GM04503 (cell line): ENCODE measurements around the gene ZNF653.

ENCODE experiments used
- DNase-seq: peaks from one replicate; pipeline ENCODE4 v3.0.0-alpha.2; 2012; ENCODE audit warnings: low read depth

Gene ZNF653

DNA sequence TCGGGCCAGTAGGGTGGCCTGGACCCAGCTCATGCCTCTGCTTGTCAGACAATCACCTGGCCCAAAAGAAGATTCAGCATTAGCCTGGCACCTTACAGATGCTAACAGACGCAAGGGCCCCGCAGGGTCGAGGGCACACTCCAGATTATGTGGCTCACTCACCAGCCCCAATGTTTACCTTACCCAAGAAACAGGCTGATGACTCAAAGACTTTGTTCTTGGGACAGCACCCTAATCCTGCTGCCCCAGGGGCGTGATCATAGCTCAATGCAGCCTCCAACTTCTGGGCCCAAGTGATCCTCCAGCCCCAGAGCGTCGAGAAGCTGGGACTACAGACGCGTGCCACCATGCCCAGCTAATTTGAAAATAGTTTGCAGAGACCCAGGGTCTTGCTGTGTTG lies 13.5 kb upstream of the ZNF653 start:
- no peak for DNase-seq

DNA sequence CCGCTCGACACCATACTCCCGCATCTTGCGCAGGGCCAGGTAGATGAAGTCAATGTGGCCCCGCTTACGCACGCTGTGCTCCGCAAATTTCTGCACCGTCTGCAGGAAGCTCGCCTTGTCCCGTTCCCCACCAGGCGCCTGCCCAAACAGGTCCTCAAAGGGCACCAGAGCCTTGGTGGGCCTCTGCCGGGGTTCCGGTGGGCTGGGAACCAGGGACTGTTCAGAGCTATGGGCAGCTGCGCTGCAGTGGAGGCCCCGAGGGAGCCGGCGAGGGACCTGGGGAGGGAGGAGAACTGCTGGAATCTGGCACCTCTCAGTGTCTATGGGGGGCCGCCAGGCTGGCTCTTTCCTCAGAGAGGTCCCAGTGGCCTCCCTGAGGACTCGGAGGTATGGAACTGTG lies 8.3 kb upstream of the ZNF653 start:
- DNase-seq, result no peak

DNA sequence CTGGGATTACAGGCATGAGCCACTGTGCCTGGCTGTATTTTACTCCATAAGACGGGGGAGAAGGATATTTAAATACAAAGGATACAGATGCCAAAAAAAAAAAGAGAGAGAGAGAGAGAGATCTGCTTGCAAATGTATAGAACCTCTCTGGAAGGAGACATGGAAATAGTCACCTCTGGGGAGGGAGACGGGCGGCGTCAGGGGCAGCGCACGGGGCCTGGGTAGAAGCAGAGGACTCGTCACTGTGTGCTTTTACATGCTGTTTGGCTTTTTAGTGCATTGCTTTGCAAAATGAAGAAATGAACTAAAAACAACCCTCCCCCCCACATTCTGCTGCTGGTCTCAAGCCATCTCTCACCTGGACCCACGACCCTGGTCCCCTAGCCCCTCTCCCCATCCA lies 4.8 kb upstream of the ZNF653 start:
- no peak for DNase-seq

DNA sequence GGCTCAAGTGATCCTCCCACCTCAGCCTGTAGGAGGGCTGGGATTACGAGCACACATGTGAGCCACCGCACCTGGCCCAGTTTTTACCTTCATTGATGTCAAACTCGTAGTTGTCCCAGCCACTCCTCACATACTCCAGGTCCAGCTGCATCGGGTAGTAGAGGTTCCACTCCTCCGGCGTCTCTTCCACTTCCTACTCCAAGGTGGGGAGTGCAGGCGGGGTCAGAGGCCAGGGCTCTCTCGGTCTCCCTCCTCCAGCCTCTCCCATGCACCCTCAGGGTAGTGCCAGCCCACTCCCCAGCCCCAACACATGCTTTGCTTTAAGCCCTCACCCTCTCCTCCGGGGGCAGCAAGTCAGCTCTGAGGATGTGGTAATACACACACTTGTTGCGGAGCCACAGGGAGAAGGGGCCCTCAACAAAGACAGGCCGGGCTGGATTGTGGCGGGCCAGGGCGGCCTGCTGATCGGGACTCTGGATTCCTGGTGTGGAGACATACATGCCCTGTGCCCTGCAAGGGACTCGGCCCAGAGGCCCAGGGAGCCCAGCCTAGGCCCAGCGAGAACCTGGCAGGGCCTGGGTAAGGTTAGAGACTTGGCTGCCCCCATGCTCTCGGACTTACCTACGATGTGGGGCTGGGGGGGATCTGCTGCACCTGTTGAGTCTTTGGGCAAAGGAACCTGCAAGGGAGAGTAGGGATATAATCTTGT lies 1.9 kb upstream of the ZNF653 start:
- no peak for DNase-seq

DNA sequence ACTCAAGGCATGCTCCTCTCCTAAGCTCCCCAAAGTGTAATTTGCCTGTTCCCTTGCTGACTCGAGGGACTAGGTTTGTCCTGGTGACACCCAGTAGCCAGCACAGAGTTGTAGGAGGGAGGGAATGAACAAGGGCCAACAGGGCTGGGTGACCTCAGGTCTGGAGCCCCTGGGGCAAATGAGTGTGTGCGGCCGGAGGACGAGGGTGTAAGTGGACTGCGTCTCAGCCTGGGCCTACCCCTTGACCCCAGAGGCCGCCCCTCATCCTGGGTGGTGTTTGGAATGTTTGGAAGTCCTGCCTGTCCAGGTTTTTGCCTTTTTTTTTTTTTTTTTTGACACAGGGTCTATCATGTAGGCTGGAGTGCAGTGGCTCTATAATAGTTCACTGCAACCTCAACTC lies 1.3 kb upstream of the ZNF653 start:
- DNase-seq, result no peak

DNA sequence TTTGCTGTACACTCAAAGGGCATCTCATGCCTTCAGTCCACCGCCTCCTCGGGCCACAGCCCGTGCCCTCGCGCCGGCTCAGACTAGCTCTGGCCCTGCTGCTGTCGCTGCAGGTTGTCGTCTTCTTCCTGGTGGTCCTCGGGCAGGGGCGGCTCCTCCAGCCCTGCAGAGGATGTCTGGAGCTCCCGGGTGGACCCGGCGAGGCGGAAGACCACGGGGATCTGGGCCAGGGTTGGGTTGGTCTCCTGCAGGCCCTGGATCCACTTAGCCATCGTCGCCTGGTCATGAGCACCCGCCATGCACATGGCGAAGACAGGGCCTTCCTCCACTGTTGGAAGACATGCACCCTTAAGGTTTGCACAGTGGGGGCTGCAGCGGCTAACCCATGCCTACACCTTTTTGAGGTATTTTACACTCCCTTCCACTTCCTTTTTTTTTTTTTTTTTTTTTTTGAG lies 489 bp upstream of the ZNF653 start:
- DNase-seq, result no peak

DNA sequence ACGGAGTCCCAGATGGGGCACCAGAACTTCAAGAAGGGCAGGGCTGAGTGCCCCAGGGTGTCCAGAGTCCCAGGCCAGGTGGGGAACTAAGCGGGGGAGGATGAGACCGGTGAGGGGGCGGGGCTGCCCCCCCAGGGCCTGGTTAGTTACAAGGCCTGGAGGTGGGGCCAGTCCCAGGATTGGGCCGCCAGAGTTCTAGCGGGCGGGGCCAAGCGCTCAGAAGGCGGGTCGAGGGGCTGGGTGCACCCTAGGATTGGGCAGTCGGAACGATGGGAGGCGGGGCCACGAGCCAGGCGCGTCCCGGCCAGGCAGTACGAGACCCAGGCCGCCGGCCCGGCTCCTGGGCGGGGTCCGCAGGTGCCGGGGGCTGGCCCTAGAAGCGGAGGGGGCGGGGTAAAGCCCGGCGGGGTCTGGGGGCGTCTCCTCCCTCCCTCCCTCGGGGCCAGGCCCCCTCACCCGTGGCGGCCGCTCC lies 571 bp downstream of the ZNF653 start:
- peak; percentile 65 for DNase-seq

DNA sequence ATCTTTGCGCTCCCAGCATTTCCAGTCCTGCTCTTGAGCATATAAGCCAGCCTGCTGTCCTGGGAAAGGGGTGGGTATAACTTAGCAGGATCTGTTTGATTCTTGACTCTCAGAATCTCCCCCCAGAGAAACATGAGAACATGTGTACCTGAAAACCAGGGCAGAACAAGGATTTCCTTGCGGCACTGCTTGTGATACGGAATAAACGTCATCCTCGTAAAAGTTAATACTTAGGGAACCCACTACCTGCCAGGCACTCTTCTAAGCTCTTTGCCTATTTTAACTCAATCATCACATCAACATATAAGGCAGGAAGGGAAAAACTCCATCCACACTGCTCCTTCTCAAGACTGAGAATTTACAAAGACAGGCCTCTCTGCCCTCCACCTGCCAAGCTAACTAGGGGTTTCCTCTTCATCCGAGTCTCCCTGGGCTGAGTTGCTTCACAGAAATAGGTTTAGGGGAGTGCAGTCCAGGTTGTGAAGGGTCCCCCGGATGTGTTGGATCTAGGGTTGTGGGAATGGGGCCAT lies 1.1 kb downstream of the ZNF653 start:
- no peak for DNase-seq

DNA sequence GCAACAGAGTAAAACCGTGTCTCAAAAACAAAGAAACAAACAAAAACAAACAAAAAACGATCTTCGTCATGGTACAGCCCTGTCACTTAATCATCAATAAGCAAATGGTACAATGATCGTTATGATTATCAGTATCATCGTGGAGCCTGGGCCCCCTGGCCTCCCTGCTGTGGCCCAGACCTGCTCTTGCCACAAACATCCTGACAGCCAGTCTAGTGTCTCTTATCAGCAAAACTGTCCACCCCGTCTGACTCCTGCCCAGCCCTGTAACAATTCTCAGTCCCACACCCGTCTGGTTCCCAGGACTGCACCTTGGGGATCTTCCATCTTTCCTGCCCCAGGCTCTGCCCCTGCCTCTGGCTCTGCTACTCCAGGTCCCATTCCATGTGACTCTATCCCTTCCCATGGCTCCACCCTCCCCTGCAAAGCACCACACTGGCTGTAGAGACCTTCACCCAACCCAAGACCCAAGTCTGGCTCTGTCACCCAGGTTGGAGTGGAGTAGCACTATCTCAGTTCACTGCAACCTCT lies 5.7 kb downstream of the ZNF653 start:
- DNase-seq, result no peak

DNA sequence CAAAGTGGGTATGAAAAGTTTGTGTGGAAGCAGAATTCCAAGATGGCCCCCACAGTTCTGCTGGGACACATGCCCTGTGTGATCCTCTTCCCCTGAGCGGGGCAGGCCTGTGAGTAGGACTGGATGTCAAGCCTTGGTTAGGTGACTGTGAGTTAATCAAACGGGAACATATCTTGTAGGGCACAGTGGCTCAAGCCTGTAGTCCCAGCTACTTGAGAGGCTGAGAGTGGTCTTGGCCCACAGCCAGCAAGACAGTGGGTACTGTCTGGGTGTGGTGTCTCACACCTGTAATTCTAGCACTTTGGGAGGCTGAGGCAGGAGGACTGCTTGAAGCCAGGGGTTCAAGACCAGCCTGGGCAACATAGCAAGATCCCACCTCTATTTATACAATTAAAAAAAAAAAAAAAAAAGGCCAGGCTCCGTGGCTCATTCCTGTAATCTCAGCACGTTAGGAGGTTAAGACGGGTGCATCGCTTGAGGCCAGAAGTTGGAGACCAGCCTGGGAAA lies 6.4 kb downstream of the ZNF653 start:
- no peak for DNase-seq

DNA sequence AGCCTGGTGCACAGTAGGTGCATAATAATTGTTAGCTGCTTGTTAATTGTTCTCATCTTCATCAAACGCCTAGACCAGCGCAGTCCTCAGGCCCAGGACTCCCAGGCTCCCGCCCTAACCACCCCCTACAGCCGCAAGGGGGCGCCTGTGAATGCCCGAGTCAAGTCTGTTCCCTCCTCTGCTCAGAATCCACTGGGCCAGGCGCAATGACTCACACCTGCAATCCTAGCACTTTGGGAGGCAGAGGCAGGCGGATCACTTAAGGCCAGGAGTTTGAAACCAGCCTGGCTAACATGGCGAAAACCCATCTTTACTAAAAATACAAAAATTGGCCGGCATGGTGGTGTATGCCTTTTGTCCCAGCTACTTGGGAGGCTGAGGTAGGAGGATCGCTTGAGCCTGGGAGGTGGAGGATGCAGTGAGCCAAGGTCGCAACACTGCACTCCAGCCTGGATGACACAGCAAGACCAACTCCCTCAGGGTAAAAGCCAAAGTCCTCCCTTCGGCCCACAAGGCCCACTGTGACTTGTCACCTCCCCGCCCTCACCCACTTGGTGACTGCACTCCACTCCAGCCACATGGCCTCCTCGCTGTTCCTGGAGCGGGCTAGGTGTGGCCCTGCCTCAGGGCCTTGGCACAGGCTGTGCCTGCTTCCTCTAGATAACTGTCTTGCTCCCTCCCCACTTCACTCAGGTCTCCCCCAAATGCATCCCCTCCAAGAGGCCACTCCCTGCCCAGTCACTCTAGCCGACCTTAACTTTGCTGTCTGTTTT lies 9.1 kb downstream of the ZNF653 start:
- DNase-seq, result peak; percentile 25

DNA sequence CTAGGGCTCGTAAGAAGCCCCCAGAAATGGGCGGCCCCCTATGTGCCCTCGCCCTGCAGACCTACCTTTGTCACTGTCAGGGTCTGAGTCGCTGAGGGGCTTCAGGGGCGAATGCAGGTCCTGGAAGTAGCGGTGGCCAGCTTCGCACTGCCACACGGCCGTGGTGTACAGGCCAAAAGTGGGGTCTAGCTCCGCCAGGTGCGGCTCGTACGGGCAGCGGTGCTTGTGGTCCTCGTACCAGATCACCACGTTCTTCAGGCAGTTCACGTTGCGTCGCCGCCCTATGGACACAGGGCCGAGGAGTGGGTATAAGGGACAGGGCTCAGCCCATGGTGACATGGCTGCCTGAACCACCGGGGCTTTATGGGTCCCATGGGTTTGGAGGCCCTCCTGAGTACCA lies 9.8 kb downstream of the ZNF653 start:
- DNase-seq, result no peak

DNA sequence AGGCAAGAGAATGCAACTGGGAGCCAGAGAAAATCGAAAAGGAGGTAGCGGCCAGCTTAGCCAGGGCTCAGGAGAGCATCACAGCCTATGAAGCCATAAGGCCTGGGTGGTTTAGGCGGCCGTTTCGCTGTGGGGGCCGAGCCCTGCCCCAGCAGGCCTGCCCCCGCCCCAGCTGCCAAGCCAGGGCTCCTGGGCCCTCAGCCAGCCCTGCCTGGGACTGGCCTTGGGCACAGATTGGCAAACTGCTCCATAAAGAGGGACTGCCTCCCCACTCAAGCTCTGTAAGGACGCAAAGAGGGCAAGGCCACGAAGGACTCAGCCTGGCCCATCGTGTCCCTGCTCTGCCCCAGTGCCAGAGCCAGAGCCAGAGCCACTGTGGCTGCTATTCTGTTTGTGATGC lies 10.2 kb downstream of the ZNF653 start:
- DNase-seq, result no peak

DNA sequence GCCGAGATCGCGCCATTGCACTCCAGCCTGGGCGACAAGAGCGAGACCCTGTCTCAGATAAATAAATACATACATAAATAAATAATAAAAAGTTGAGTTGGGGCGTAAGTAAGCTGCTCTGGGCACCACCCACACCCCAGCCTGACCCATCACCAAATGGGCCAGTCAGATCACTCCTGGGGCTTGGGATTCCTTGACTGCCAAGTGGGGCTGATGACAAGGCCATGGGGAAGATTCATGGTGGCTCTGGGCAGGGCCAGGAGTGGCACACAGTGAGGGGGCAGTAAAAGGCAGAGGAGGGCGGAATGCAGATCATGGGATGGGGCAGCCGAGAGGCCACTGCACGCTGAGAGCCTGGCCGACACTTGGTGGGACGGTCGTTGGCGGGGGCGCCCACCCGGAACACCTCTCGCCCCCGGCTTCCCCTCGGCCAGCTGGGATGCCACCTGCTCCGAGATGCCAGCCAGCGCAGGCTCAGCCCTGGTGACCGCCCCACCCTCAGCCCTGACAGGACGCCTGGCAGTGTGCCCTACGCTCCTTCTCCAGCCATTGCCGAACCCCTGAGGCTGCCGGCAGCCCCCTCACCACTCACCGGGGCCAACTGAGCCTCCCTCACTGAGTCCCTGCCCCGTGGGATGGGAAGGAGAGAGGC lies 10.9 kb downstream of the ZNF653 start:
- DNase-seq, result no peak

DNA sequence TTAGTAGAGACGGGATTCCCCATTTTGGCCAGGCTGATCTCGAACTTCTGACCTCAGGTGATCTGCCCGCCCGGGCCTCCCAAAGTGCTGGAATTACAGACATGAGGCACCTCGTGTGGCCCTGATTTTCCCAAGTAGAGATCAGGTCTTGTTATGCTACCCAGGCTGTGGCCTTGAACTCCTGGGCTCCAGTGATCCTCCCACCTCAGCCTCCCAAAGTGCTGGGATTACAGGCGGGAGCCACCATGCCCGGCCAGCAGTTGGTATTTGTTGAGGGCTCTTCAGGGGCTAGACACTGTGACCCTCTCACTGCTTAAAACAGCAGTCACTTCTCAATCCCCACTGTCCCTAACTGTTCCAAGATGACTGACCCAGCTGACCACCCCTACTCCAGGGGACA lies 16.3 kb downstream of the ZNF653 start:
- DNase-seq, result no peak

DNA sequence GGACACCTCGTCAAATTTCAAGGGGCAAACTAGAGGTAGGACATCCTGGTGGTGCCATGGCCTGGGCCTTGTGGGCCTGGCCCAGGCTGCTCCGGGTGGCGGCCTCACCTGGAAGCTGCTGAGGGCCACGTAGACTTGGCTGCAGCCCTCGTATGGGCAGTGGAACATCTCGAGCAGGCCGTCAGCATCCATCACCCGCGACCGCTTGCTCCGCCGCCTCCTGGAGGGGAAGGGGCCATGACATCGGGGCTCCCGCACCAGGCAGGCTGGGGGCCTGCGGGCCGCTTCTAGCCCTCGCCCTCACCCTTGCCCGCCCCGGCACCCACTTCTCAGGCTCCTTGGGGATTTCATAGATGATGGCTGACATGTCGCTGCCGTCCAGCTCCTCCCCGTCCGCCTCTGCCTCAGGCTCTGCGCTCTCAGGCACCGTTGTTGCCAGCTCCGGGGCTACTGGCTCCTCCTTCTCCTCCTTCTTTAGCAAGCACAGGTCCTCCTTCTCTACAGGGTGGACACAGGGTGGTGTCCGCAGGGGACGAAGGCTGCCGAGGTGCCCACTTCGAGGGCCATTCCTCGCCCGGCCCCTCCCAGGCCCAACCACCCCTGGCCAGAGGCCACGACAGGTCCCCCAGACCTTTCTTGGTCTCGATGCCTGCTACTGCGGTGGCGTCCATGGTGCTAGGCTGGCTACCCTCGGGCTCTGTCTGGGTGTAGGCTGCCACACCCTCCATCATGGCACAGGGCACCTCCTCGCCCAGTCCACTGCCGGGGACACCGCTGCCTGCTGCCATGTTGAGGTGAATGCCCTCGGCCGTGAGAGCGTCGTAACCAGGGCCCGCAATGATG lies 18.8 kb downstream of the ZNF653 start:
- no peak for DNase-seq

DNA sequence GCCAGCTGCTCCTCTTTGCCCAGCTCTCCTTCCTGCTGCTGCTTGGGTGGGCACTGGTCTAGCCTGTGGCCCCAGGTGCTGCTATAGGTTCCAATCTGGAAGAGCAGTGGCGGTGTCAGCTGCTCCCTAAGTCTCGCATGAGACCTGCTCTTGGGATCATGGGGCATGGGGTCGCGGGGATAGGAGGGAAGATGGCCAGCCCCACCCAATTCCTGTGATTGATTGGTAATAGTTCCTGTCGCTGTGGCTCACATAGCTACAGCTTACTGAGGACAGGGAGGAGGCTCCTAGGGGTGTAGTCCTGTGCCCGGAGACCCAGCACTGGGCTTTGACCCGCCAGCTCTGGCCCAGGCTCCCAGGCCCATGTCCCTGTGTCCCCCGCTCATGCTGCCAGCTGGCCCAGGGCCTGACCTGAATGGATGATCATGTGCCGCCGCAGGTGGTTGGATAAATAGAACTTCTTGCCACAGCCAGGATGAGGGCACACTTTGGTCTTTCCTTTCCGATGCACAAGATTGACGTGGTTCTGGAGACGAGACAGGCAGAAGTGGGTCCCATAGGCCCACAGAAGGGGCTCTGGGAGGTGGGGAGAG lies 20.3 kb downstream of the ZNF653 start:
- no peak for DNase-seq

DNA sequence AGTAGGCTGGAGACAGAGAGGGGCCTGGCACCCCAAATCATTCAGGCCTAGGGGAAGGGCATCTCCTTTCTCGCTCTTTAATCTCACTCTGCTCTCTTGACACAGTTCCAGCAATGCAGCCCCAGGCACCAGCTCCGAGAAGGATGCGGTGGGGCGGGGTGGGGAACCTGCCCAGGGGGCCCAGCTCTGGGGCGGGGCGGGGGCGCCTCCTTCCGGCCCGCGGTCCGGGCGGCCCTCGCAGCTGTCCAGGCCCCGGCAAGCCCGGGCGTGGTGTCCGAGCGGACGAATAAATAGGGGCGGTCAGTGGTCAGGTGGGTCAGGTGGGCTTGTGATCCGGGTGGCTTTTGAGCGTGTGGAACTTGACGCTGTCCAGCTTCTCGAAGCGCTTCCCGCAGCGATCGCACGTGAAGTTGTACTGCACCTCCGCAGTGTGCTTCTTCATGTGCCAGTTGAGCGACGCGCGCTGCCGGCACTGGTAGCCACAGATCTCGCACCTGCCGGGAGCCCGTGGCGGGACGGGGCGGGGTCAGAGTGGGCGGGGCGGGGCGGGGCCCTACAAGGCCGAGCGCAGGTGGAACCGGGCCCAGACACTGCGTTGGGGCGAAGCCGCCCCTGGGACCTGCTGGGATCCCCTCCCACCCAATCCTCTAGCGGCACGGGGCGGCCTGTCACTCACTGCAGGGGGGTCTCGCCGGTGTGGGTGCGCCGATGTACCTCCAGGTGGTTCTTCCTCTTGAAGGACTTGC lies 22.1 kb downstream of the ZNF653 start:
- DNase-seq, result no peak

DNA sequence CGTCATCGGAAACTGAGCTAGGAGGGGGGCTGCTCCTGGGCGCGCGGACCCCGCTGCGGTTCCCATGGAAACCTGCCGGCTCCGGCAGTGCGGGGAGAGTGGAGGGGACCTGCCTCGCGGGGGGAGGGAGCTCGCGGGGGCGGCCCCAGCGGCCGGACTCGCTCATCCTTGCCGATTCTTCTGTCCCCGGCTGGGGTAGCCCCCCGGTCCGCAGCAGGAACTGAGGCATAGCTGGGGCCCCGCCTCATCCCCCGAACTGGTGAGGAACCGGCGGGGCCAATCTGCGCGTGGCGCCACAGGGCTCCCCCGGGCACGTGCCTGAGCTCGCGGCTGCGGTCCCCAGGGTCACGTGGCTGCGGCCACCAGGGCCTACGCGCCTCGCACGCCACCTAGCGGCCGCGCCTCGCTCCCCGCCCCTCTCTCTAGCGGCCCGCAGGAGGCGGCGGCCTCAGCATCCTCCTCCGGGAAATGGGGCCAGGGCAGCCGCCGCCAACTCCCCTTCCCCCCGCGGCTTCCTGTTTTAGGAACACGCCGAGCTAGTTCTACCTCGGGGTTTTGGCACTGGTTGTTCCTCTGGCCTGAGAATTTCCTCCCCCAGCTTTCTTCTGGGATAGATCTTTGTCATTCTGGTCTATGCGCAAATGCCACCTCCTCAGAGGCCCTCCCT lies 23.1 kb downstream of the ZNF653 start:
- peak; percentile 10 for DNase-seq
